OCI-LY7 (cell line): ENCODE results near the gene PLPP3. TPM values are rescaled to one million over a fixed set of nuclear protein-coding genes. Genes with fewer than 3 reads are reported as not detected.

Source experiments
- BruUV-seq: library from RNA; stranded (reverse); fragments of 400-500 nt; replicated peaks from 2 replicates; lab custom pipeline; 2021; lab: Mats Ljungman, UMichigan
- CTCF ChIA-PET: fragments of 300-600 bp; sonication (Branson Sonifier 250); formaldehyde crosslinking; loops from one replicate; lab custom pipeline; 2022; ENCODE audit warnings: antibody characterized with exemption; ENCODE audit not compliant: unreplicated experiment; lab: Charles Lee
- POLR2A ChIA-PET: fragments of 300-600 bp; sonication (Branson Sonifier 250); formaldehyde crosslinking; loops from one replicate; lab custom pipeline; 2022; ENCODE audit warnings: antibody characterized with exemption; lab: Charles Lee
- DNase-seq: peaks from one replicate; pipeline ENCODE4 v3.0.0-alpha.2; 2015; ENCODE audit warnings: low spot score
- H2AFZ ChIP-seq: fragments of 200-600 bp; sonication (generic), shearing (Covaris generic); 2 replicates; pipeline ENCODE4 v1.6.1; 2014; ENCODE audit warnings: mild to moderate bottlenecking, antibody characterized with exemption, low read length, moderate library complexity
- H3K27ac ChIP-seq: fragments of 200-600 bp; sonication (generic); 2 replicates; pipeline ENCODE4 v1.5.1; 2014; ENCODE audit warnings: mixed run types, low read depth, mild to moderate bottlenecking, moderate library complexity, low read length, inconsistent platforms; ENCODE audit not compliant: poor library complexity, severe bottlenecking
- H3K36me3 ChIP-seq: fragments of 200-600 bp; sonication (generic); 2 replicates; pipeline ENCODE4 v1.6.1; 2014; ENCODE audit warnings: mild to moderate bottlenecking, antibody characterized with exemption, low read length, moderate library complexity, mixed read lengths; ENCODE audit not compliant: insufficient read depth
- H3K4me1 ChIP-seq: fragments of 200-600 bp; sonication (generic); 2 replicates; pipeline ENCODE4 v1.5.1; 2014; ENCODE audit warnings: mild to moderate bottlenecking, low read length; ENCODE audit not compliant: insufficient read depth, poor library complexity, severe bottlenecking
- H3K4me2 ChIP-seq: fragments of 200-600 bp; sonication (generic); 2 replicates; pipeline ENCODE4 v1.6.1; 2014; ENCODE audit warnings: mild to moderate bottlenecking, low read length
- H3K4me3 ChIP-seq: fragments of 200-600 bp; sonication (generic); 2 replicates; pipeline ENCODE4 v1.5.1; 2014; ENCODE audit warnings: mild to moderate bottlenecking, low read depth, low read length; ENCODE audit not compliant: poor library complexity, severe bottlenecking
- H3K79me2 ChIP-seq: fragments of 200-600 bp; sonication (generic); 2 replicates; pipeline ENCODE4 v1.6.1; 2016; ENCODE audit warnings: low read depth, mild to moderate bottlenecking, low read length, moderate library complexity, mixed read lengths; ENCODE audit not compliant: insufficient read depth
- H3K9me2 ChIP-seq: fragments of 200-600 bp; sonication (generic); 2 replicates; pipeline ENCODE4 v1.6.1; 2016; ENCODE audit warnings: mild to moderate bottlenecking, low read length, mixed read lengths; ENCODE audit not compliant: insufficient read depth
- H3K9me3 ChIP-seq: fragments of 200-600 bp; sonication (generic); 2 replicates; pipeline ENCODE4 v1.6.1; 2014; ENCODE audit warnings: mild to moderate bottlenecking, mixed run types, low read length, mixed read lengths
- H4K20me1 ChIP-seq: fragments of 200-600 bp; sonication (generic); 2 replicates; pipeline ENCODE4 v1.6.1; 2014; ENCODE audit warnings: mild to moderate bottlenecking, antibody characterized with exemption, low read length, moderate library complexity, mixed read lengths; ENCODE audit not compliant: insufficient read depth
- EZH2phosphoT487 ChIP-seq: fragments of 200-600 bp; sonication (generic); IDR thresholded peaks from 2 replicates; pipeline ENCODE4 v1.6.1; 2018; ENCODE audit warnings: low read depth, borderline replicate concordance, mild to moderate bottlenecking, mixed run types, antibody characterized with exemption, low read length, moderate library complexity, mixed read lengths
- intact Hi-C: fragments of 100-400 bp; cut with micrococcal nuclease; formaldehyde crosslinking; loops from one replicate; pipeline ENCODE4 v1.10.0; 2022; ENCODE audit not compliant: unreplicated experiment
- total RNA-seq, 2 experiments: library from RNA; depleted of rRNA in 1 of 2; stranded (reverse); fragments of >200 nt in 1 of 2; shearing (Covaris generic) in 1 of 2; gene quantifications; 2 replicates each; pipeline ENCODE4 v1.2.3, GENCODE V29; 2014 to 2022
- TF ChIP-seq, protein P1 (sequence below): fragments of 200-600 bp; sonication (generic); conservative IDR thresholded peaks from 2 replicates; pipeline ENCODE4 v1.5.1; 2014; ENCODE audit warnings: mild to moderate bottlenecking, antibody characterized with exemption, low read length, moderate library complexity, mixed read lengths

The PLPP3 gene
- total RNA-seq, 2 experiments from 2014 or later: 0.92 to 1.7 TPM

DNA sequence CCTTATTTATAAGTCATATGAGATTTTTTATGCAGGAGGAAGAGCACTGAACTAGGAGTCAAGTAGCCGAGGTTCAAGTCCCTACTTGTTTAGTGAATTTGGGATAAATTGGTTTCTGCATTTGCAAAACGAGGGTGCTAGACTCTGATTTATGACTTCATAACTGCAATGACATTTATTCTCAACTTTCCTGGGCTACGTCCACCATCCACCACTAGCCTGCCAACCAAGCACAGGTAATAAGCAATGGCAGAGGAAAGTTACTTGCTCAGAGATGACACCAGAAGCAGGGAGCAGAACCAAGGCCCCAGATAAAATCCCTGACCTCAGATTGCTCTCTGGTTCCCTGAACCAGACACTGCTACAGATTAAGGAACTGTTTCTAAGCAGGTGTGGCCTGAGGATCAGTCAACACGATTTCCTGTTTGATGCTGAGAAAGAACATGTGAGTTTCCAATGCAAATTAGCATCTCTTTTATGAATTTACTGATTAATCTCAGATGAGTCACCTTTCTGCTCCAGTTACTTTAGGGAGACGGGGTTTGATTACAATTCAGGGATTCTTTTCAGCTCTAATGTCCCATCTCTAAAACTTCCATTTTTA lies 52.7 kb downstream of the PLPP3 start:
- CTCF ChIA-PET: no interaction called here

DNA sequence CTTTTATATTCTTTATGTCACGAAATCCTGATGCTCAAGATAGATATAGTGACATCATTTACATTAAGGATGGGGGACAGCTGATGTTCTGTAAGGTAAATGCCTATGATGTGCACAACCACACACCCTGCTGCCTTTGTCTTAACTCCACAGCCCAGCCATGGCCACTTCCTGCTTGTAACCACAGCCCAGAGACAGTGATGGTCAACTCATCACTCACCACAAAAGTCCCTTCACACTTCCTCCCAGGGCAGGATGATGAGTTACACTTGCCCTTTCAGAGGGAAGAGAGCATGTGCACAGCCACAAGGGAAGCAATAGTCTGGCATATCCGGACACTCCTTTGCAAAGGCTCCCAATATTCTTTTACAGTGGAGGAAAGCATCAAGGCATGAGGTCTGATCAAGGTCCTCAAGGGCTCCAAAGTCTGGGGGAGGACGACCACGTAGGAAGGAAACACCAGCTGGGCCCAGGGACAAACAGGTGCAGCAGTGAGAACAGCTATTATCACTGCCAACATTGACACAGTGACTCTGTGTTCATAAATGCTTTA lies 53.8 kb downstream of the PLPP3 start:
- H4K20me1 ChIP-seq: no peaks in the 10 kb centered on the region
- peaks cover 85% of the 10 kb centered on the region for H3K4me1 ChIP-seq
- H3K79me2 ChIP-seq: no peaks in the 10 kb centered on the region
- peak overlapping the region; percentile 72; the same call in 1 of the 2 replicates for H2AFZ ChIP-seq
- ChIA-PET POLR2A (interaction anchor here (0.6 to 1.7 kb wide), 5 partner anchors 28 to 274 kb away, joined by 3 to 4 read pairs (median 4); no protein-coding TSS in a partner anchor), CTCF (interaction anchor here (0.5 to 1.1 kb wide), 2 partner anchors 51 to 1639 kb away, joined by 3 to 4 read pairs; no protein-coding TSS in a partner anchor)
- no peaks in the 10 kb centered on the region for H3K9me3 ChIP-seq
- peak overlapping the region; percentile 54 for H3K4me3 ChIP-seq
- peak overlapping the region; percentile 92 for H3K27ac ChIP-seq
- TF ChIP-seq, protein P1, sequence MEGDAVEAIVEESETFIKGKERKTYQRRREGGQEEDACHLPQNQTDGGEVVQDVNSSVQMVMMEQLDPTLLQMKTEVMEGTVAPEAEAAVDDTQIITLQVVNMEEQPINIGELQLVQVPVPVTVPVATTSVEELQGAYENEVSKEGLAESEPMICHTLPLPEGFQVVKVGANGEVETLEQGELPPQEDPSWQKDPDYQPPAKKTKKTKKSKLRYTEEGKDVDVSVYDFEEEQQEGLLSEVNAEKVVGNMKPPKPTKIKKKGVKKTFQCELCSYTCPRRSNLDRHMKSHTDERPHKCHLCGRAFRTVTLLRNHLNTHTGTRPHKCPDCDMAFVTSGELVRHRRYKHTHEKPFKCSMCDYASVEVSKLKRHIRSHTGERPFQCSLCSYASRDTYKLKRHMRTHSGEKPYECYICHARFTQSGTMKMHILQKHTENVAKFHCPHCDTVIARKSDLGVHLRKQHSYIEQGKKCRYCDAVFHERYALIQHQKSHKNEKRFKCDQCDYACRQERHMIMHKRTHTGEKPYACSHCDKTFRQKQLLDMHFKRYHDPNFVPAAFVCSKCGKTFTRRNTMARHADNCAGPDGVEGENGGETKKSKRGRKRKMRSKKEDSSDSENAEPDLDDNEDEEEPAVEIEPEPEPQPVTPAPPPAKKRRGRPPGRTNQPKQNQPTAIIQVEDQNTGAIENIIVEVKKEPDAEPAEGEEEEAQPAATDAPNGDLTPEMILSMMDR: no peak
- no peak for TF ChIP-seq EZH2phosphoT487
- H3K9me2 ChIP-seq: no peaks in the 10 kb centered on the region
- peak; percentile 81 for DNase-seq
- intact Hi-C loops: loop anchor here (1.0 kb wide), 2 partner anchors 54 to 92 kb away; partner anchors contain the start of gene PLPP3
- H3K36me3 ChIP-seq: no peaks in the 10 kb centered on the region
- BruUV-seq: no TSS peak
- H3K4me2 ChIP-seq: peak overlapping the region; percentile 81

More for the DNA sequence above, 52.7 kb downstream of the PLPP3 start:
- Histone ChIP-seq H3K79me2 (no peaks in the 10 kb centered on the region), H3K4me1 (peaks cover 74% of the 10 kb centered on the region), H3K4me3 (peak overlapping the region; percentile 54), H2AFZ (peak overlapping the region; percentile 32; the same call in 1 of the 2 replicates), H4K20me1 (no peaks in the 10 kb centered on the region), H3K4me2 (peak overlapping the region; percentile 81), H3K9me3 (no peaks in the 10 kb centered on the region), H3K9me2 (no peaks in the 10 kb centered on the region), H3K27ac (peak overlapping the region; percentile 92), H3K36me3 (no peaks in the 10 kb centered on the region)
- no TSS peak for BruUV-seq
- TF ChIP-seq, protein P1: no peak
- TF ChIP-seq EZH2phosphoT487: no peak
- intact Hi-C loops: loop anchor here (1.0 kb wide), 1 partner anchor 53 kb away; the partner anchor contains the start of gene PLPP3
- peak; percentile 89 for DNase-seq
- POLR2A ChIA-PET: interaction anchor here (1.2 to 1.7 kb wide), 4 partner anchors 11 to 106 kb away, joined by 3 to 4 read pairs (median 4); no protein-coding TSS in a partner anchor
